ENCODE results near the gene TGIF2. TPM values are rescaled to one million over a fixed set of nuclear protein-coding genes. Genes with fewer than 3 reads are reported as not detected.

The TGIF2 gene
- total RNA-seq, 5 donors from 2014 or later (not counting 1 experiment from before 2014, with no cell fraction given) = 31.2 to 39.7 (median 35.6) TPM

DNA sequence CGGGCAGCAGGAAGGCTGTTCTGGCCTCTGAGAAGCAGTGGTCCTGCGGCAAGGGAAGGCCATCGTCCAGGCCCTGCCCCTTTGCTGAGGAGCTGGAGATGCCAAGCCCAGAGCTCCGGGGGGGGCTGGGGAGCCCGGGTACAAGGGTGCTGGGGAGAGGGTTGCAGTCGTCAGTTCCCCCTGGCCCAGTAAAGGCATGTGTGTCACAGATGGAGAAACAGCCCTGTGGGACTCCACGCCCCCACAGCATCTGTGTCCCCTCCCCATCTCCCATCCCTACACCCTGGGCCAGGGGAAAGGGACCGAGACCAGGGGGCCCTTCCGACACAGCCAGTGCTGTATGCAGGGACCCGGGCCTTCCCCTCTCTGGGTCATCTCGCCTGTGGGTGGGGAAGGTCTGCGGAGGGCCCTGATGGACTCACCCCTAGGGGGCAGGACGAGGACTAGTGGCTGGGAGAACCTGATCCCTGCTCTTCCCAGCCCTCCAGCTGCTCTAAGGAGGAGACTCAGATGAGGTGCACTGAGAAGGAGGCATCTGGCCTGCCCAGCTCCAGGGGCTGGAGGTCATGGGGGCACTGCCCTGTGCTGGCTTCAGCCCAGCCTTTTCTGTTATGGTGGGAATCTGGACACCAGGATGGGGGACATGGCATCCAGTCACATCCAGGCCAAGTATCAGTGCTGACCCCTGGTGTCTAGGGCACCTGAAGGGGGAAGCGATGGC lies 31.5 kb upstream of the TGIF2 start:
- DNase-seq (no peak), ATAC-seq (replicated peaks in 1 of 4) (no peak)
- peaks cover 0 to 6% of the 10 kb centered on the region in 2 donors for H3K27me3 Mint-ChIP-seq
- Histone ChIP-seq H3K36me3 (ENCODE audit: control insufficient read depth in 2 of 2, extremely low read depth in 1 of 2, insufficient read depth in 1 of 2, low read length in 1 of 2) (no peaks in the 10 kb centered on the region), H3K27me3 (replicated peaks in 1 of 2; ENCODE audit: control insufficient read depth in 2 of 2, extremely low read depth in 1 of 2, insufficient read depth in 2 of 2, low read length in 1 of 2) (peaks cover 0 to 17% of the 10 kb centered on the region in 2 experiments), H3K27ac (ENCODE audit: low read length) (no peak overlapping the region), H3K4me3 (ENCODE audit: control insufficient read depth in 1 of 2, extremely low read depth in 1 of 2, low read length in 1 of 2) (no peak overlapping the region), H3K4me1 (ENCODE audit: control insufficient read depth in 1 of 2, extremely low read depth in 1 of 2, insufficient read depth in 2 of 2, low read length in 2 of 2) (peaks cover 0 to 8% of the 10 kb centered on the region in 2 experiments), H3K9me3 (no peaks in the 10 kb centered on the region)
- H3K36me3 Mint-ChIP-seq = no peaks in the 10 kb centered on the region
- peaks cover 0 to 3% (median 2%) of the 10 kb centered on the region in 3 donors for H3K4me1 Mint-ChIP-seq
- H3K4me3 Mint-ChIP-seq = no peak overlapping the region
- ChIA-PET POLR2A (no interaction called here), CTCF (no interaction called here)
- no peaks in the 10 kb centered on the region for H3K9me3 Mint-ChIP-seq
- H3K27ac Mint-ChIP-seq = no peak overlapping the region
- 95% methylated on average over 7 of the region's 14 CpGs for WGBS (ENCODE audit: insufficient coverage)

- ATAC-seq (replicated peaks in 1 of 4) (no peak), DNase-seq (no peak)
- Histone ChIP-seq H3K4me1 (ENCODE audit: control insufficient read depth in 1 of 2, extremely low read depth in 1 of 2, insufficient read depth in 2 of 2, low read length in 2 of 2) (peaks cover 0 to 8% of the 10 kb centered on the region in 2 experiments), H3K9me3 (no peaks in the 10 kb centered on the region), H3K27ac (ENCODE audit: low read length) (no peak overlapping the region), H3K4me3 (ENCODE audit: control insufficient read depth in 1 of 2, extremely low read depth in 1 of 2, low read length in 1 of 2) (no peak overlapping the region), H3K27me3 (replicated peaks in 1 of 2; ENCODE audit: control insufficient read depth in 2 of 2, extremely low read depth in 1 of 2, insufficient read depth in 2 of 2, low read length in 1 of 2) (peaks cover 0 to 17% of the 10 kb centered on the region in 2 experiments), H3K36me3 (ENCODE audit: control insufficient read depth in 2 of 2, extremely low read depth in 1 of 2, insufficient read depth in 1 of 2, low read length in 1 of 2) (no peaks in the 10 kb centered on the region)
- ChIA-PET POLR2A (no interaction called here), CTCF (no interaction called here)
- Mint-ChIP-seq H3K27ac (no peak overlapping the region), H3K4me3 (no peak overlapping the region), H3K9me3 (no peaks in the 10 kb centered on the region), H3K4me1 (peaks cover 0 to 3% (median 2%) of the 10 kb centered on the region in 3 donors), H3K27me3 (peaks cover 0 to 6% of the 10 kb centered on the region in 2 donors), H3K36me3 (no peaks in the 10 kb centered on the region)
- 95% methylated on average over 10 of the region's 10 CpGs for WGBS (ENCODE audit: insufficient coverage)
Observed at GRCh38 chr20:36542516-36543183, 30.7 kb upstream of the TGIF2 start.

GRCh38 chr20:36543184-36544133 lies 29.9 kb upstream of the TGIF2 start:
- H3K9me3 ChIP-seq = no peaks in the 10 kb centered on the region
- 92% methylated on average over 13 of the region's 14 CpGs for WGBS (ENCODE audit: insufficient coverage)
- DNase-seq (no peak), ATAC-seq (replicated peaks in 1 of 4) (no peak)
- H3K4me3 ChIP-seq (ENCODE audit: control insufficient read depth in 1 of 2, extremely low read depth in 1 of 2, low read length in 1 of 2) = no peak overlapping the region
- peaks cover 0 to 3% (median 2%) of the 10 kb centered on the region in 3 donors for H3K4me1 Mint-ChIP-seq
- peaks cover 0 to 17% of the 10 kb centered on the region in 2 experiments for H3K27me3 ChIP-seq (replicated peaks in 1 of 2; ENCODE audit: control insufficient read depth in 2 of 2, extremely low read depth in 1 of 2, insufficient read depth in 2 of 2, low read length in 1 of 2)
- no peak overlapping the region for H3K27ac ChIP-seq (ENCODE audit: low read length)
- H3K4me1 ChIP-seq (ENCODE audit: control insufficient read depth in 1 of 2, extremely low read depth in 1 of 2, insufficient read depth in 2 of 2, low read length in 2 of 2) = peaks cover 0 to 8% of the 10 kb centered on the region in 2 experiments
- no peaks in the 10 kb centered on the region for H3K36me3 ChIP-seq (ENCODE audit: control insufficient read depth in 2 of 2, extremely low read depth in 1 of 2, insufficient read depth in 1 of 2, low read length in 1 of 2)
- H3K27ac Mint-ChIP-seq = no peak overlapping the region
- H3K27me3 Mint-ChIP-seq = peaks cover 0 to 6% of the 10 kb centered on the region in 2 donors
- H3K36me3 Mint-ChIP-seq = no peaks in the 10 kb centered on the region
- ChIA-PET CTCF (interaction anchor here in 1 of 2 donors (0.6 kb wide), 1 partner anchor 601 kb away, joined by 3 read pairs; no protein-coding TSS in a partner anchor), POLR2A (no interaction called here)
- H3K9me3 Mint-ChIP-seq = no peaks in the 10 kb centered on the region
- no peak overlapping the region for H3K4me3 Mint-ChIP-seq

- H3K36me3 Mint-ChIP-seq = no peaks in the 10 kb centered on the region
- peaks cover 0 to 5% of the 10 kb centered on the region in 2 donors for H3K27me3 Mint-ChIP-seq
- CTCF ChIA-PET = no interaction called here
- Histone ChIP-seq H3K4me1 (ENCODE audit: control insufficient read depth in 1 of 2, extremely low read depth in 1 of 2, insufficient read depth in 2 of 2, low read length in 2 of 2) (peaks cover 0 to 8% of the 10 kb centered on the region in 2 experiments), H3K36me3 (ENCODE audit: control insufficient read depth in 2 of 2, extremely low read depth in 1 of 2, insufficient read depth in 1 of 2, low read length in 1 of 2) (no peaks in the 10 kb centered on the region), H3K4me3 (ENCODE audit: control insufficient read depth in 1 of 2, extremely low read depth in 1 of 2, low read length in 1 of 2) (no peak overlapping the region), H3K27me3 (replicated peaks in 1 of 2; ENCODE audit: control insufficient read depth in 2 of 2, extremely low read depth in 1 of 2, insufficient read depth in 2 of 2, low read length in 1 of 2) (peaks cover 0 to 17% of the 10 kb centered on the region in 2 experiments), H3K9me3 (no peaks in the 10 kb centered on the region), H3K27ac (ENCODE audit: low read length) (no peak overlapping the region)
- DNase-seq = no peak
- peaks cover 0 to 3% (median 2%) of the 10 kb centered on the region in 3 donors for H3K4me1 Mint-ChIP-seq
- ATAC-seq (replicated peaks in 1 of 4) = no peak
- H3K4me3 Mint-ChIP-seq = no peak overlapping the region
- WGBS (ENCODE audit: insufficient coverage) = 96% methylated on average over 9 of the region's 15 CpGs
- no peak overlapping the region for H3K27ac Mint-ChIP-seq
- H3K9me3 Mint-ChIP-seq = no peaks in the 10 kb centered on the region
- POLR2A ChIA-PET = no interaction called here
Observed at GRCh38 chr20:36544134-36545018, 29.0 kb upstream of the TGIF2 start.

DNA sequence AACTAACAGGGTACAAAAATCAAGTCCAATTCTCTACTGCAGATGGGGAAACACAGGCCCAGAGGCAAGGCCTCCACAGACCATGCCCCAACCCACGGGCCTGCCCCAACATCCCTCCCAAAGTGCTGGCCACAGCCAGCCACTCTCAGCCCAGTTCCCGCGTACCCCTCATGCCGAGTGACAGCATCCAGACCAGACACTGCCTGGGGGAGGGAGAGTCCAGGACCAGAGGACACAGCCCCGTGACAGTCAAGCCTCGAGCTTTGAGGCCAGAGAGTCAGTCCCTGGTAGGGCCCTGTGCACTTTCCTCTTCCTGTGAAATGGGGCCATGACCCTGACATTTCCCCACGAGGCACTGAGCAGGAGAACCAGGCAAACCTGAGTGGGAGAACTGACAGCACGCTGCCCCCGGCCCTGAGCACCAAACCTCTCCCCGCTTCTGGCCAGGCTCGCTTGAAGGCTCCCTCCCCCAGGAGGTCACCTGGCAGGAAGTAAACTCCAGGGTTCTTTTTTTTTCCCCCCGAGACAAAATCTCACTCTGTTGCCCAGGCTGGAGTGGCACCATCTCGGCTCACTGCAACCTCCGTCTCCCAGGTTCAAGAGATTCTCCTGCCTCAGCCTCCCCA lies 27.2 kb upstream of the TGIF2 start:
- DNase-seq = no peak
- peak overlapping the region in 1 of 2 donors; percentile 11 for H3K27ac Mint-ChIP-seq
- CTCF ChIA-PET = no interaction called here
- no peak for ATAC-seq (replicated peaks in 1 of 4)
- H3K4me3 ChIP-seq (ENCODE audit: control insufficient read depth in 1 of 2, extremely low read depth in 1 of 2, low read length in 1 of 2) = no peak overlapping the region
- no peaks in the 10 kb centered on the region for H3K36me3 Mint-ChIP-seq
- H3K9me3 ChIP-seq = no peaks in the 10 kb centered on the region
- peaks cover 0 to 10% of the 10 kb centered on the region in 2 experiments for H3K27me3 ChIP-seq (replicated peaks in 1 of 2; ENCODE audit: control insufficient read depth in 2 of 2, extremely low read depth in 1 of 2, insufficient read depth in 2 of 2, low read length in 1 of 2)
- H3K27ac ChIP-seq (ENCODE audit: low read length) = no peak overlapping the region
- H3K4me1 ChIP-seq (ENCODE audit: control insufficient read depth in 1 of 2, extremely low read depth in 1 of 2, insufficient read depth in 2 of 2, low read length in 2 of 2) = peaks cover 0 to 5% of the 10 kb centered on the region in 2 experiments
- POLR2A ChIA-PET = no interaction called here
- no peak overlapping the region for H3K4me3 Mint-ChIP-seq
- H3K36me3 ChIP-seq (ENCODE audit: control insufficient read depth in 2 of 2, extremely low read depth in 1 of 2, insufficient read depth in 1 of 2, low read length in 1 of 2) = no peaks in the 10 kb centered on the region
- 85% methylated on average over 12 of the region's 14 CpGs for WGBS (ENCODE audit: insufficient coverage)
- no peaks in the 10 kb centered on the region for H3K27me3 Mint-ChIP-seq
- H3K4me1 Mint-ChIP-seq = no peaks in the 10 kb centered on the region
- H3K9me3 Mint-ChIP-seq = no peaks in the 10 kb centered on the region
